Measurements from ENCODE around the gene DLGAP1.

DNA sequence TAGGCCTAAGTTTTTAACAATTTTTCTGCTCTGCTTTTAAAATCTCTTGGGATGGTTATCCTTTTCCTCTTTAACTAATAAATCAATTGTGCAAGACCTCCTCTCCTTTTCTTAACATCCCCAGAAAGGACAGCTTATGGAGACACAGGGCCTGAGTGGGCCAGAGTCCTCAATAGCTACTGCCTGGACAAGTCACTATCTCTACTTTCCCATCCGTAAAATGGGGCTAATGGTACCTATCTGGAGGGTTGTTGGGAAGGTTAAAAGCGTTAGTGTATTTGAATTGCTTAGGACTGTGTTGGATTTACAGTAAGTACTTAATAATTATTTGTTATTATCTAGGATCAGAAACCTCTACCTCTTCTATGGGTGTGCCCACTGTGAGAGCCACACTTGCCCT lies 945.1 kb downstream of the DLGAP1 start:
- no peak for TF ChIP-seq CTCF (IDR thresholded peaks at IDR 0.05)
- no peak for TF ChIP-seq EZH2 (IDR thresholded peaks at IDR 0.05)
